A549 treated with AZD2906 at 1 μM for 4 hours (cell line): Measurements from ENCODE around the gene NPY4R2. TPM values are rescaled to one million over a fixed set of nuclear protein-coding genes. Genes with fewer than 3 reads are reported as not detected.

ENCODE experiments used
- total RNA-seq: library from RNA; stranded (reverse); fragments of 200-300 nt; extraction: Qiagen RNA extraction; gene quantifications from 5 replicates; pipeline ENCODE4 v1.2.3, GENCODE V29; 2022

The NPY4R2 gene, protein sequence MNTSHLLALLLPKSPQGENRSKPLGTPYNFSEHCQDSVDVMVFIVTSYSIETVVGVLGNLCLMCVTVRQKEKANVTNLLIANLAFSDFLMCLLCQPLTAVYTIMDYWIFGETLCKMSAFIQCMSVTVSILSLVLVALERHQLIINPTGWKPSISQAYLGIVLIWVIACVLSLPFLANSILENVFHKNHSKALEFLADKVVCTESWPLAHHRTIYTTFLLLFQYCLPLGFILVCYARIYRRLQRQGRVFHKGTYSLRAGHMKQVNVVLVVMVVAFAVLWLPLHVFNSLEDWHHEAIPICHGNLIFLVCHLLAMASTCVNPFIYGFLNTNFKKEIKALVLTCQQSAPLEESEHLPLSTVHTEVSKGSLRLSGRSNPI
- 18.2 to 26.5 TPM (median 23.4 TPM) in 5 replicates for total RNA-seq

DNA sequence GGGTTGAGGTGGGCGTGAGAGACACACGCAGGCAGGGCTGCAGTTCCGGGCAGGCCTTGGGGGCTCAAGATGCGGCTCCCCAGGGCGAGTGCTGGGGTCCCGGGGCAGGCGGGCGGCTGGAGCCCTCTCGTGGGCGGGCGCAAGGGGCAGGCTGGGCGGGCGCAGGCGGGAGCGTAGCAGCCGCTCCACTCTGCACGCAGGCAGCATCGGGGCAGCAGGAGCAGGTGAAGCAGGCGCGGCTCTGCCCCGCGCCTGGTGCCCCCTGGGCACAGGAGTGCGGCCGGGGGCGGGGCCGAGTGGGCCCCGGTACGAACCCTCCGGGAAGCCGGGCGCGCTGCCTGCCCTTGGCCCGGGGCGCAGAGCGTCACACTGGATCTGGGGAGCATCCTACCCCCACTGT lies at the start of gene NPY4R2:
Gene NPY4R2 (plus strand): TSS at position 188 of the 400 bp plus-strand sequence. CDS start 3,326 bp downstream, outside the sequence.

Other genes with a start within 250 kb of the NPY4R2 start
- 3.1 to 4.0 TPM (median 3.6 TPM) in 5 replicates for gene SYT15B, start 155.1 kb upstream of the NPY4R2 start, total RNA-seq
- 1.0 to 3.0 TPM in 2 of 5 replicates, not detected in the others for gene FAM25C, start 81.1 kb downstream of the NPY4R2 start, total RNA-seq